ENCODE measurements around the gene SETD6.

DNA sequence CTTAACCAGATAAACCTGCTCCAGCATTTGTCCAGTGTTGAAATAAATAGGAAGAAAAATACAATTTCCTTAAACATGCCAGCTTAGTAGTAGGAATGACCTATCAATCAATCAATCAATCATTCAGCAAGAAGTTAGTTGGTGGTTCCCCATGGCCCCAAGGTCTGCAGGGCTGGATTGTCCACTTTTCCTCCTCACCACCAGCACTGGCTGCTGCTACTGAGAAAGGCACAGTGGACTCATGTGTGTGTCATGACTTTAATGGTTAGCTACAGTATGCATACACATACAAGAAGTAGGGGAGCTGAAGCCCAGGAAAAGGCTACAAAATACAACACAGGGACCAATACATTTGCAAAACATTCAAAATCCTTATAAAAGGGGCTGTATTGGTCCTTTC lies 4.4 kb downstream of the SETD6 start:
- TF ChIP-seq, protein P1, sequence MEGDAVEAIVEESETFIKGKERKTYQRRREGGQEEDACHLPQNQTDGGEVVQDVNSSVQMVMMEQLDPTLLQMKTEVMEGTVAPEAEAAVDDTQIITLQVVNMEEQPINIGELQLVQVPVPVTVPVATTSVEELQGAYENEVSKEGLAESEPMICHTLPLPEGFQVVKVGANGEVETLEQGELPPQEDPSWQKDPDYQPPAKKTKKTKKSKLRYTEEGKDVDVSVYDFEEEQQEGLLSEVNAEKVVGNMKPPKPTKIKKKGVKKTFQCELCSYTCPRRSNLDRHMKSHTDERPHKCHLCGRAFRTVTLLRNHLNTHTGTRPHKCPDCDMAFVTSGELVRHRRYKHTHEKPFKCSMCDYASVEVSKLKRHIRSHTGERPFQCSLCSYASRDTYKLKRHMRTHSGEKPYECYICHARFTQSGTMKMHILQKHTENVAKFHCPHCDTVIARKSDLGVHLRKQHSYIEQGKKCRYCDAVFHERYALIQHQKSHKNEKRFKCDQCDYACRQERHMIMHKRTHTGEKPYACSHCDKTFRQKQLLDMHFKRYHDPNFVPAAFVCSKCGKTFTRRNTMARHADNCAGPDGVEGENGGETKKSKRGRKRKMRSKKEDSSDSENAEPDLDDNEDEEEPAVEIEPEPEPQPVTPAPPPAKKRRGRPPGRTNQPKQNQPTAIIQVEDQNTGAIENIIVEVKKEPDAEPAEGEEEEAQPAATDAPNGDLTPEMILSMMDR (IDR thresholded peaks at IDR 0.05; ENCODE audit: low read depth, low read length): no peak
- no peak for TF ChIP-seq EZH2phosphoT487 (IDR thresholded peaks at IDR 0.05; ENCODE audit: low read depth)
